GM21528 (cell line): ENCODE measurements around the gene GPC5.
"Not testable (repeated sequence)": the region's sequence is repeated elsewhere in the genome, so short reads cannot be mapped to it uniquely, and the experiment has no call there.

ENCODE experiments used
- ATAC-seq: cut with Tn5 transposase; IDR thresholded peaks from one replicate; pipeline ENCODE4 v1.9.1; 2021; ENCODE audit warnings: mild to moderate bottlenecking, moderate library complexity; ENCODE audit not compliant: unreplicated experiment, low FRiP score

Gene GPC5

GRCh38 chr13:91643394-91643793 is 245.0 kb downstream of the GPC5 start:
- ATAC-seq, result no peak

GRCh38 chr13:91644806-91645205 is 246.4 kb downstream of the GPC5 start:
- ATAC-seq, result no peak

GRCh38 chr13:91647361-91647990 is 249.1 kb downstream of the GPC5 start:
- no peak for ATAC-seq

GRCh38 chr13:91648012-91648411 is 249.6 kb downstream of the GPC5 start:
- ATAC-seq, result no peak

GRCh38 chr13:91649456-91649855 is 251.0 kb downstream of the GPC5 start:
- ATAC-seq, result no peak

- no peak for ATAC-seq
Measured at GRCh38 chr13:91652404-91653301, 254.2 kb downstream of the GPC5 start.

- no peak for ATAC-seq
Measured at GRCh38 chr13:91655731-91656130, 257.3 kb downstream of the GPC5 start.

GRCh38 chr13:91657283-91657682 is 258.9 kb downstream of the GPC5 start:
- ATAC-seq, result no peak

GRCh38 chr13:91659256-91660075 is 261.0 kb downstream of the GPC5 start:
- no peak for ATAC-seq

- no peak for ATAC-seq
Measured at GRCh38 chr13:91660076-91660415, 261.6 kb downstream of the GPC5 start.

GRCh38 chr13:91661692-91662490 is 263.5 kb downstream of the GPC5 start:
- ATAC-seq, result peak; percentile 49

- ATAC-seq, result no peak
Measured at GRCh38 chr13:91664039-91664438, 265.6 kb downstream of the GPC5 start.

- ATAC-seq, result no peak
Measured at GRCh38 chr13:91667486-91667885, 269.1 kb downstream of the GPC5 start.

- ATAC-seq, result no peak
Measured at GRCh38 chr13:91668866-91669495, 270.6 kb downstream of the GPC5 start.

GRCh38 chr13:91674347-91674746 is 275.9 kb downstream of the GPC5 start:
- not testable (repeated sequence) for ATAC-seq

GRCh38 chr13:91684746-91685145 is 286.3 kb downstream of the GPC5 start:
- ATAC-seq, result no peak

- no peak for ATAC-seq
Measured at GRCh38 chr13:91690944-91691343, 292.5 kb downstream of the GPC5 start.

GRCh38 chr13:91693466-91693865 is 295.0 kb downstream of the GPC5 start:
- ATAC-seq, result no peak

GRCh38 chr13:91698308-91698707 is 299.9 kb downstream of the GPC5 start:
- ATAC-seq, result no peak

GRCh38 chr13:91698767-91699166 is 300.3 kb downstream of the GPC5 start:
- ATAC-seq, result no peak
